HepG2 (cell line): ENCODE data around the gene CAMK1D. TPM values are rescaled to one million over a fixed set of nuclear protein-coding genes. Genes with fewer than 3 reads are reported as not detected.

ENCODE experiments used
- ATAC-seq: fragments of 200-7000 bp; cut with Tn5 transposase; 3 replicates; pipeline ENCODE4 v1.9.1; 2020; ENCODE audit warnings: mild to moderate bottlenecking, moderate library complexity
- BruUV-seq: library from RNA; stranded (reverse); fragments of 400-500 nt; replicated peaks from 2 replicates; lab custom pipeline; 2021; lab: Mats Ljungman, UMichigan
- CTCF ChIA-PET: fragments of 300-600 bp; formaldehyde crosslinking; extraction: SDS; loops from one replicate; lab custom pipeline; 2021; ENCODE audit warnings: low total read pairs, inconsistent platforms, low intra/inter-chr PET ratio; lab: Yijun Ruan, JAX
- POLR2A ChIA-PET: fragments of 350-600 bp; sonication (Branson Sonifier 250); formaldehyde crosslinking; loops from one replicate; lab custom pipeline; 2020; ENCODE audit warnings: antibody characterized with exemption, inconsistent platforms; lab: Yijun Ruan, JAX
- DNase-seq: peaks from one replicate; pipeline ENCODE4 v3.0.0-alpha.2; 2015; ENCODE audit warnings: low spot score
- FAIRE-seq: peaks from 3 replicates; lab custom pipeline; 2011; peaks lifted over from hg19 to GRCh38; lab: Jason Lieb, UNC
- H2AFZ ChIP-seq: one replicate; pipeline ENCODE4 v1.6.1; 2011; ENCODE audit warnings: low read length, inconsistent platforms
- H3K27ac ChIP-seq: fragments of 300-600 bp; 3 replicates; pipeline ENCODE4 v1.8.0; 2011; ENCODE audit warnings: mixed run types, mild to moderate bottlenecking, mixed read lengths, low read length, inconsistent platforms; ENCODE audit not compliant: insufficient read depth; ENCODE audit errors: extremely low read length
- H3K27me3 ChIP-seq, 2 experiments: fragments of 200-600 bp in 1 of 2; 2 replicates in 1 of 2; 3 replicates in 1 of 2; pipeline versions ENCODE4 v1.6.0 to v1.8.0; 2011; ENCODE audit warnings: low read length in 2 of 2, mild to moderate bottlenecking in 2 of 2, moderate library complexity in 2 of 2, inconsistent platforms in 1 of 2; ENCODE audit not compliant: insufficient read depth in 2 of 2, control insufficient read depth in 1 of 2
- H3K36me3 ChIP-seq, 2 experiments: fragments of 200-600 bp in 1 of 2; replicated peaks in 1 of 2; 2 replicates in 1 of 2; 3 replicates in 1 of 2; pipeline versions ENCODE4 v1.5.1 to v1.8.0; 2011; ENCODE audit warnings: low read length in 2 of 2, inconsistent platforms in 1 of 2; ENCODE audit not compliant: insufficient read depth in 2 of 2, control insufficient read depth in 1 of 2
- H3K4me1 ChIP-seq: 2 replicates; pipeline ENCODE4 v1.5.1; 2012; ENCODE audit warnings: low read length, inconsistent platforms; ENCODE audit not compliant: insufficient read depth
- H3K4me2 ChIP-seq: 2 replicates; pipeline ENCODE4 v1.6.0; 2011; ENCODE audit warnings: low read depth, low read length, inconsistent platforms
- H3K4me3 ChIP-seq, 3 experiments: fragments of 200-600 bp in 1 of 3; sonication (generic), shearing (Covaris generic) in 1 of 3; replicated peaks in 1 of 3; 2 replicates each; pipeline ENCODE4 v1.5.1; 2011 to 2016; ENCODE audit warnings: low read length in 3 of 3, inconsistent platforms in 2 of 3, low read depth in 2 of 3, mild to moderate bottlenecking in 2 of 3, control low read depth in 1 of 3, mixed read lengths in 1 of 3; ENCODE audit not compliant: insufficient read depth in 1 of 3
- H3K79me2 ChIP-seq: one replicate; pipeline ENCODE4 v1.6.1; 2011; ENCODE audit warnings: low read length, inconsistent platforms; ENCODE audit not compliant: insufficient read depth
- H3K9ac ChIP-seq: 2 replicates; pipeline ENCODE4 v1.6.0; 2011; ENCODE audit warnings: mild to moderate bottlenecking, low read depth, low read length, inconsistent platforms; ENCODE audit not compliant: insufficient read depth
- H3K9me3 ChIP-seq: 2 replicates; pipeline ENCODE4 v1.5.1; 2012; ENCODE audit warnings: mild to moderate bottlenecking, low read length
- H4K20me1 ChIP-seq: 2 replicates; pipeline ENCODE4 v1.6.0; 2011; ENCODE audit warnings: inconsistent platforms, mild to moderate bottlenecking, low read length, moderate library complexity; ENCODE audit not compliant: insufficient read depth
- KLF11 ChIP-seq: IDR thresholded peaks from 2 replicates; pipeline ENCODE4 v1.6.1; 2016; ENCODE audit warnings: missing compliant biosample characterization
- KMT2B ChIP-seq: IDR thresholded peaks from 2 replicates; pipeline ENCODE4 v1.6.1; 2016; ENCODE audit warnings: missing genetic modification reagents, missing compliant biosample characterization
- LCORL ChIP-seq, 2 experiments: fragments of 450-650 bp in 1 of 2; sonication (generic) in 1 of 2; formaldehyde crosslinking in 1 of 2; IDR thresholded peaks; 2 replicates each; pipeline versions ENCODE4 v1.5.0 to v1.6.1; 2017 to 2020; ENCODE audit warnings: antibody characterized with exemption in 1 of 2, missing genetic modification reagents in 1 of 2
- PHF21A ChIP-seq: sonication (generic); formaldehyde crosslinking; IDR thresholded peaks from 2 replicates; pipeline ENCODE4 v1.5.0; 2020; ENCODE audit warnings: mild to moderate bottlenecking, missing genetic modification reagents
- REL ChIP-seq: sonication (generic); formaldehyde crosslinking; conservative IDR thresholded peaks from 2 replicates; pipeline ENCODE4 v1.8.0; 2022; ENCODE audit warnings: mild to moderate bottlenecking, missing genetic modification reagents, moderate library complexity
- ZBTB38 ChIP-seq: sonication (generic); formaldehyde crosslinking; IDR thresholded peaks from 2 replicates; pipeline ENCODE4 v1.5.1; 2020; ENCODE audit warnings: mild to moderate bottlenecking, missing genetic modification reagents
- ZC3H4 ChIP-seq: sonication (generic); formaldehyde crosslinking; IDR thresholded peaks from 2 replicates; pipeline ENCODE4 v1.4.0; 2020; ENCODE audit warnings: missing genetic modification reagents, borderline replicate concordance
- ZFP37 ChIP-seq: sonication (generic); formaldehyde crosslinking; IDR thresholded peaks from 2 replicates; pipeline ENCODE4 v1.4.0; 2020; ENCODE audit warnings: missing genetic modification reagents, borderline replicate concordance
- ZNF207 ChIP-seq: fragments of 450-650 bp; IDR thresholded peaks from 2 replicates; pipeline ENCODE4 v1.6.1; 2016; ENCODE audit warnings: antibody characterized with exemption, borderline replicate concordance
- ZNF224 ChIP-seq: sonication (generic); formaldehyde crosslinking; IDR thresholded peaks from 2 replicates; pipeline ENCODE4 v1.5.0; 2020; ENCODE audit warnings: mild to moderate bottlenecking, missing genetic modification reagents
- ZNF75D ChIP-seq: sonication (generic); formaldehyde crosslinking; IDR thresholded peaks from 2 replicates; pipeline ENCODE4 v1.8.1; 2023; ENCODE audit warnings: missing genetic modification reagents, mild to moderate bottlenecking, borderline replicate concordance
- WGBS: methylation state at CpG from one replicate; pipeline ENCODE4 v1.1.6; 2017; ENCODE audit warnings: low lambda C conversion rate; 5-methylcytosine and 5-hydroxymethylcytosine counted together
- in situ Hi-C: cut with HindIII; loops from 2 replicates; pipeline ENCODE4 v1.10.0; 2017; ENCODE audit warnings: low pct_unique_long_range_greater_than_20kb; ENCODE audit not compliant: extremely low pct_ligation_motif_present
- intact Hi-C: fragments of 100-400 bp; cut with micrococcal nuclease; formaldehyde crosslinking; loops from one replicate; pipeline ENCODE4 v1.10.0; 2022; ENCODE audit not compliant: unreplicated experiment
- polyA plus RNA-seq, 8 experiments: library from polyadenylated mRNA; depleted of rRNA in 3 of 8; stranded (reverse) in 7 of 8; unstranded in 1 of 8; fragments of >200 nt; fragmentation: Illumina TruSeq in 4 of 8; extraction: Trizol in 4 of 8; gene quantifications; 2 replicates each; pipeline versions ENCODE4 v1.2.1 to v1.2.3, GENCODE V29; 2011 to 2016; ENCODE audit warnings: low read depth in 4 of 8, missing spikeins in 1 of 8, mixed read lengths in 1 of 8; ENCODE audit not compliant: insufficient read depth in 1 of 8
- total RNA-seq, 5 experiments: library from RNA; depleted of rRNA; stranded (reverse); fragments of >200 nt; fragmentation: Illumina TruSeq; extraction: Trizol; gene quantifications; 2 replicates each; pipeline ENCODE4 v1.2.3, GENCODE V29; 2016; ENCODE audit warnings: low read depth in 1 of 5
- TF ChIP-seq, protein P1 (sequence below): sonication (generic); formaldehyde crosslinking; IDR thresholded peaks from 2 replicates; pipeline ENCODE4 v1.5.0; 2020; ENCODE audit warnings: mild to moderate bottlenecking, missing genetic modification reagents, borderline replicate concordance
- TF ChIP-seq, protein P2 (sequence below): sonication (generic); formaldehyde crosslinking; IDR thresholded peaks from 2 replicates; pipeline ENCODE4 v1.5.1; 2020; ENCODE audit warnings: missing genetic modification reagents, mild to moderate bottlenecking, borderline replicate concordance
- TF ChIP-seq, protein P3 (sequence below): sonication (generic); formaldehyde crosslinking; IDR thresholded peaks from 2 replicates; pipeline ENCODE4 v1.9.0; 2021; ENCODE audit warnings: missing genetic modification reagents, borderline replicate concordance

CAMK1D gene
- total and polyA plus RNA-seq, 2 of the 13 experiments (the other 11 are each of a cell fraction or from before 2014, with no cell fraction given), result under 0.01 TPM; not detected in 1

DNA sequence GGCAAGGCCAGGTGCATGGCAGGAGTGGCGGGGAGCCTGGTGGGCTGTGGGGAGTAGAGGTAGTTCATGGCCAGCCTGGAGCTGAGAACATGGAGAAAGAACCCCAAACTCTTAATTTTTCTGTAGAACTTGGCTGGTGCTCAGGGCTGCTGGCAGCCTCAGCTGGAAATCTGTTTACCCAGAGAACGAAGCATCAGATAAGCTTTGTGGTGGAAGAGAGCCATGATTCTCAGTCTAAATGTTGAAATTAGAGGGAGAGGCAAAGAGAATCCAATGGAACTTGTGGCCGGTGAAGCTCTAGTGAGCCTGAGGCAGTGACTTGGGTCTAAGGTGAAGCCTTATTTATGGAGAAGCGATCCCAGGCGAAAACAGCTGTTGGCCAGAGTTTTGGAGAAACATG lies 525.8 kb downstream of the CAMK1D start:
- ATAC-seq (no peak), DNase-seq (no peak), FAIRE-seq (no peak)
- Histone ChIP-seq H3K9me3 (no peaks in the 10 kb centered on the region), H3K9ac (no peak overlapping the region), H3K79me2 (no peaks in the 10 kb centered on the region), H3K27me3 (peaks cover 0 to 3% of the 10 kb centered on the region in 2 experiments; a peak in 2 of 5 replicates), H3K4me2 (no peak overlapping the region), H3K4me3 (no peak overlapping the region), H2AFZ (no peak overlapping the region), H4K20me1 (no peaks in the 10 kb centered on the region), H3K27ac (no peak overlapping the region), H3K4me1 (no peaks in the 10 kb centered on the region), H3K36me3 (no peaks in the 10 kb centered on the region)
- in situ Hi-C loops, result no loop called here
- CTCF ChIA-PET, result no interaction called here
- WGBS, result 7% methylated on average over 5 of the region's 5 CpGs
- BruUV-seq, result no TSS peak
- intact Hi-C loops, result no loop called here
- POLR2A ChIA-PET, result no interaction called here
- TF ChIP-seq ZNF207 (no peak), ZNF75D (no peak), ZFP37 (CRISPR knock-in tag) (no peak), ZC3H4 (no peak), REL (CRISPR knock-in tag) (no peak), KMT2B (no peak), ZBTB38 (CRISPR knock-in tag) (no peak), LCORL (IDR thresholded peaks at IDR 0.05) (no peak), LCORL (CRISPR knock-in tag; IDR thresholded peaks at IDR 0.05) (no peak), KLF11 (CRISPR knock-in tag) (no peak), ZNF224 (CRISPR knock-in tag) (no peak), PHF21A (CRISPR knock-in tag) (no peak)
- TF ChIP-seq, protein P1, sequence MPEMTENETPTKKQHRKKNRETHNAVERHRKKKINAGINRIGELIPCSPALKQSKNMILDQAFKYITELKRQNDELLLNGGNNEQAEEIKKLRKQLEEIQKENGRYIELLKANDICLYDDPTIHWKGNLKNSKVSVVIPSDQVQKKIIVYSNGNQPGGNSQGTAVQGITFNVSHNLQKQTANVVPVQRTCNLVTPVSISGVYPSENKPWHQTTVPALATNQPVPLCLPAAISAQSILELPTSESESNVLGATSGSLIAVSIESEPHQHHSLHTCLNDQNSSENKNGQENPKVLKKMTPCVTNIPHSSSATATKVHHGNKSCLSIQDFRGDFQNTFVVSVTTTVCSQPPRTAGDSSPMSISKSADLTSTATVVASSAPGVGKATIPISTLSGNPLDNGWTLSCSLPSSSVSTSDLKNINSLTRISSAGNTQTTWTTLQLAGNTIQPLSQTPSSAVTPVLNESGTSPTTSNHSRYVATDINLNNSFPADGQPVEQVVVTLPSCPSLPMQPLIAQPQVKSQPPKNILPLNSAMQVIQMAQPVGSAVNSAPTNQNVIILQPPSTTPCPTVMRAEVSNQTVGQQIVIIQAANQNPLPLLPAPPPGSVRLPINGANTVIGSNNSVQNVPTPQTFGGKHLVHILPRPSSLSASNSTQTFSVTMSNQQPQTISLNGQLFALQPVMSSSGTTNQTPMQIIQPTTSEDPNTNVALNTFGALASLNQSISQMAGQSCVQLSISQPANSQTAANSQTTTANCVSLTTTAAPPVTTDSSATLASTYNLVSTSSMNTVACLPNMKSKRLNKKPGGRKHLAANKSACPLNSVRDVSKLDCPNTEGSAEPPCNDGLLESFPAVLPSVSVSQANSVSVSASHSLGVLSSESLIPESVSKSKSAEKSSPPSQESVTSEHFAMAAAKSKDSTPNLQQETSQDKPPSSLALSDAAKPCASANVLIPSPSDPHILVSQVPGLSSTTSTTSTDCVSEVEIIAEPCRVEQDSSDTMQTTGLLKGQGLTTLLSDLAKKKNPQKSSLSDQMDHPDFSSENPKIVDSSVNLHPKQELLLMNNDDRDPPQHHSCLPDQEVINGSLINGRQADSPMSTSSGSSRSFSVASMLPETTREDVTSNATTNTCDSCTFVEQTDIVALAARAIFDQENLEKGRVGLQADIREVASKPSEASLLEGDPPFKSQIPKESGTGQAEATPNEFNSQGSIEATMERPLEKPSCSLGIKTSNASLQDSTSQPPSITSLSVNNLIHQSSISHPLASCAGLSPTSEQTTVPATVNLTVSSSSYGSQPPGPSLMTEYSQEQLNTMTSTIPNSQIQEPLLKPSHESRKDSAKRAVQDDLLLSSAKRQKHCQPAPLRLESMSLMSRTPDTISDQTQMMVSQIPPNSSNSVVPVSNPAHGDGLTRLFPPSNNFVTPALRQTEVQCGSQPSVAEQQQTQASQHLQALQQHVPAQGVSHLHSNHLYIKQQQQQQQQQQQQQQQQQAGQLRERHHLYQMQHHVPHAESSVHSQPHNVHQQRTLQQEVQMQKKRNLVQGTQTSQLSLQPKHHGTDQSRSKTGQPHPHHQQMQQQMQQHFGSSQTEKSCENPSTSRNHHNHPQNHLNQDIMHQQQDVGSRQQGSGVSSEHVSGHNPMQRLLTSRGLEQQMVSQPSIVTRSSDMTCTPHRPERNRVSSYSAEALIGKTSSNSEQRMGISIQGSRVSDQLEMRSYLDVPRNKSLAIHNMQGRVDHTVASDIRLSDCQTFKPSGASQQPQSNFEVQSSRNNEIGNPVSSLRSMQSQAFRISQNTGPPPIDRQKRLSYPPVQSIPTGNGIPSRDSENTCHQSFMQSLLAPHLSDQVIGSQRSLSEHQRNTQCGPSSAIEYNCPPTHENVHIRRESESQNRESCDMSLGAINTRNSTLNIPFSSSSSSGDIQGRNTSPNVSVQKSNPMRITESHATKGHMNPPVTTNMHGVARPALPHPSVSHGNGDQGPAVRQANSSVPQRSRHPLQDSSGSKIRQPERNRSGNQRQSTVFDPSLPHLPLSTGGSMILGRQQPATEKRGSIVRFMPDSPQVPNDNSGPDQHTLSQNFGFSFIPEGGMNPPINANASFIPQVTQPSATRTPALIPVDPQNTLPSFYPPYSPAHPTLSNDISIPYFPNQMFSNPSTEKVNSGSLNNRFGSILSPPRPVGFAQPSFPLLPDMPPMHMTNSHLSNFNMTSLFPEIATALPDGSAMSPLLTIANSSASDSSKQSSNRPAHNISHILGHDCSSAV (CRISPR knock-in tag), result no peak
- TF ChIP-seq, protein P2, sequence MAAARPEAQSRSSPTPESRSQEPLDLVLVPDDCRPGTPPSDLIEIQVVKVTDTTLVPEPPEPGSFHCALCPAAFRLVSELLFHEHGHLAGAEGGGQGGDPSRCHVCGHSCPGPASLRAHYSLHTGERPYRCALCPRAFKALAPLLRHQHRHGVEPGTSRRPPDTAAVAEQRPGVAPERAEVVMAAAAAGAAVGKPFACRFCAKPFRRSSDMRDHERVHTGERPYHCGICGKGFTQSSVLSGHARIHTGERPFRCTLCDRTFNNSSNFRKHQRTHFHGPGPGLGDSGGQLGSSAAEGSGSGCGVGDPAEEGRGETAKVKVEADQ (CRISPR knock-in tag), result no peak
- TF ChIP-seq, protein P3, sequence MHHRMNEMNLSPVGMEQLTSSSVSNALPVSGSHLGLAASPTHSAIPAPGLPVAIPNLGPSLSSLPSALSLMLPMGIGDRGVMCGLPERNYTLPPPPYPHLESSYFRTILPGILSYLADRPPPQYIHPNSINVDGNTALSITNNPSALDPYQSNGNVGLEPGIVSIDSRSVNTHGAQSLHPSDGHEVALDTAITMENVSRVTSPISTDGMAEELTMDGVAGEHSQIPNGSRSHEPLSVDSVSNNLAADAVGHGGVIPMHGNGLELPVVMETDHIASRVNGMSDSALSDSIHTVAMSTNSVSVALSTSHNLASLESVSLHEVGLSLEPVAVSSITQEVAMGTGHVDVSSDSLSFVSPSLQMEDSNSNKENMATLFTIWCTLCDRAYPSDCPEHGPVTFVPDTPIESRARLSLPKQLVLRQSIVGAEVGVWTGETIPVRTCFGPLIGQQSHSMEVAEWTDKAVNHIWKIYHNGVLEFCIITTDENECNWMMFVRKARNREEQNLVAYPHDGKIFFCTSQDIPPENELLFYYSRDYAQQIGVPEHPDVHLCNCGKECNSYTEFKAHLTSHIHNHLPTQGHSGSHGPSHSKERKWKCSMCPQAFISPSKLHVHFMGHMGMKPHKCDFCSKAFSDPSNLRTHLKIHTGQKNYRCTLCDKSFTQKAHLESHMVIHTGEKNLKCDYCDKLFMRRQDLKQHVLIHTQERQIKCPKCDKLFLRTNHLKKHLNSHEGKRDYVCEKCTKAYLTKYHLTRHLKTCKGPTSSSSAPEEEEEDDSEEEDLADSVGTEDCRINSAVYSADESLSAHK (CRISPR knock-in tag), result no peak
